B cell (primary cell): ENCODE data around the gene TCHHL1.

ENCODE experiments used
- CTCF ChIP-seq: fragments of 200-600 bp; IDR thresholded peaks from one replicate; pipeline ENCODE4 v1.8.0; 2022; ENCODE audit warnings: antibody characterized with exemption, mild to moderate bottlenecking
- EZH2 ChIP-seq: IDR thresholded peaks from 2 replicates; pipeline ENCODE4 v1.6.1; 2012; ENCODE audit warnings: borderline replicate concordance, low read depth, mild to moderate bottlenecking, moderate library complexity, low read length; ENCODE audit not compliant: insufficient read depth, poor library complexity, severe bottlenecking

GRCh38 chr1:152061952-152062351, 26.9 kb downstream of the TCHHL1 start:
- TF ChIP-seq CTCF (no peak), EZH2 (no peak)
